ENCODE results near the gene PRXL2C. TPM values are rescaled to one million over a fixed set of nuclear protein-coding genes. Genes with fewer than 3 reads are reported as not detected.
"Not testable (repeated sequence)": the region's sequence is repeated elsewhere in the genome, so short reads cannot be mapped to it uniquely, and the experiment has no call there.

PRXL2C gene
- total RNA-seq, 1 donor from 2014 or later = 15.0 TPM

GRCh38 chr9:96686638-96687335, 31.7 kb upstream of the PRXL2C start:
- Histone ChIP-seq H3K4me1 (no peaks in the 10 kb centered on the region), H3K27me3 (no peaks in the 10 kb centered on the region), H3K36me3 (no peaks in the 10 kb centered on the region), H3K27ac (peak overlapping the region; percentile 61), H3K9me3 (no peaks in the 10 kb centered on the region), H3K4me3 (peak overlapping the region; percentile 55 to 59)
- TF ChIP-seq CTCF (IDR thresholded peaks at IDR 0.05) (peak in 2 of 3 experiments; percentile 31 to 59), POLR2A (IDR thresholded peaks at IDR 0.05) (no peak), POLR2AphosphoS5 (IDR thresholded peaks at IDR 0.05; ENCODE audit: insufficient read depth in 1 of 2, low read depth in 1 of 2) (peak in 1 of 2 donors; percentile 58)
- intact Hi-C loops (cut with DNase I) = no loop called here
- no peak for DNase-seq (ENCODE audit: extremely low spot score in 2 of 2)

- Histone ChIP-seq H3K4me3 (no peak overlapping the region), H3K4me1 (no peaks in the 10 kb centered on the region), H3K27ac (no peak overlapping the region), H3K27me3 (no peaks in the 10 kb centered on the region), H3K36me3 (no peaks in the 10 kb centered on the region), H3K9me3 (no peaks in the 10 kb centered on the region)
- DNase-seq (ENCODE audit: extremely low spot score in 2 of 2) = no peak
- no peak for TF ChIP-seq POLR2AphosphoS5 (IDR thresholded peaks at IDR 0.05; ENCODE audit: insufficient read depth in 1 of 2, low read depth in 1 of 2)
- intact Hi-C loops (cut with DNase I) = no loop called here
These were observed 25.8 kb upstream of the PRXL2C start for GRCh38 chr9:96680812-96681499.

GRCh38 chr9:96674906-96675538, 19.9 kb upstream of the PRXL2C start:
- H3K27me3 ChIP-seq = no peaks in the 10 kb centered on the region
- H3K9me3 ChIP-seq = no peaks in the 10 kb centered on the region
- H3K4me1 ChIP-seq = no peaks in the 10 kb centered on the region
- H3K36me3 ChIP-seq = no peaks in the 10 kb centered on the region
- H3K4me3 ChIP-seq = no peak overlapping the region
- DNase-seq (ENCODE audit: extremely low spot score in 2 of 2) = no peak
- no peak overlapping the region for H3K27ac ChIP-seq
- intact Hi-C loops (cut with DNase I) = no loop called here
- TF ChIP-seq POLR2AphosphoS5 (IDR thresholded peaks at IDR 0.05; ENCODE audit: insufficient read depth in 1 of 2, low read depth in 1 of 2) = no peak
- no peak for TF ChIP-seq CTCF (IDR thresholded peaks at IDR 0.05)
- TF ChIP-seq POLR2A (IDR thresholded peaks at IDR 0.05) = no peak

GRCh38 chr9:96673786-96674185, 18.7 kb upstream of the PRXL2C start:
- H3K4me1 ChIP-seq; H3K36me3 ChIP-seq; H3K4me3 ChIP-seq; DNase-seq (ENCODE audit: extremely low spot score in 2 of 2); intact Hi-C loops (cut with DNase I); H3K27ac ChIP-seq; H3K27me3 ChIP-seq; H3K9me3 ChIP-seq: not testable (repeated sequence)

GRCh38 chr9:96668868-96669534, 13.9 kb upstream of the PRXL2C start:
- intact Hi-C loops (cut with DNase I) = no loop called here
- no peaks in the 10 kb centered on the region for H3K4me1 ChIP-seq
- no peaks in the 10 kb centered on the region for H3K27me3 ChIP-seq
- TF ChIP-seq POLR2AphosphoS5 (IDR thresholded peaks at IDR 0.05; ENCODE audit: insufficient read depth in 1 of 2, low read depth in 1 of 2) (no peak), CTCF (IDR thresholded peaks at IDR 0.05) (no peak), POLR2A (IDR thresholded peaks at IDR 0.05) (no peak)
- no peak for DNase-seq (ENCODE audit: extremely low spot score in 2 of 2)
- no peaks in the 10 kb centered on the region for H3K36me3 ChIP-seq
- no peak overlapping the region for H3K27ac ChIP-seq
- no peak overlapping the region for H3K4me3 ChIP-seq
- no peaks in the 10 kb centered on the region for H3K9me3 ChIP-seq

Data from vagina (tissue), 2 donors.